ENCODE measurements around the gene ACTN2.

The ACTN2 gene

DNA sequence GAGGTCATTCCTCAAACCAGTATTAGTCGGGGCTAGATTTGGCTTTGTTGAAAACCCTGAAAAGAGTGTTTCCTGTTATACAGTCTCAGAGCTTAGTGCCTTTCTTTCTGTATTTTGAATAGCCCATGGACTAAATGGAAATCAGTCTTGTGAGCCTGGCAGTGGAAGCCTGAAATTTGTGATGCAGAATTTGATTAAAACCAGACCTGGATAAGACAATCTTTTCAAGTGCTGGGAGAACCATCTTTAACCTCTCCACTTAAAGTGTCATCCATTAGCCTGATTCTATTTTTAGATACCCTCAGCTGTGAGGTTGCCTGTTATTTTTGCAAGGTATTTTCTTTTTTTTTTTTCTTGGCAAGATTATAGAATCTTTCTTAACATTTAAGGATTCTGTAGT, 19.5 kb downstream of the ACTN2 start:
- H3K79me2 ChIP-seq (ENCODE audit: insufficient read depth, low read length): no peaks in the 10 kb centered on the region
- TF ChIP-seq, protein P1, sequence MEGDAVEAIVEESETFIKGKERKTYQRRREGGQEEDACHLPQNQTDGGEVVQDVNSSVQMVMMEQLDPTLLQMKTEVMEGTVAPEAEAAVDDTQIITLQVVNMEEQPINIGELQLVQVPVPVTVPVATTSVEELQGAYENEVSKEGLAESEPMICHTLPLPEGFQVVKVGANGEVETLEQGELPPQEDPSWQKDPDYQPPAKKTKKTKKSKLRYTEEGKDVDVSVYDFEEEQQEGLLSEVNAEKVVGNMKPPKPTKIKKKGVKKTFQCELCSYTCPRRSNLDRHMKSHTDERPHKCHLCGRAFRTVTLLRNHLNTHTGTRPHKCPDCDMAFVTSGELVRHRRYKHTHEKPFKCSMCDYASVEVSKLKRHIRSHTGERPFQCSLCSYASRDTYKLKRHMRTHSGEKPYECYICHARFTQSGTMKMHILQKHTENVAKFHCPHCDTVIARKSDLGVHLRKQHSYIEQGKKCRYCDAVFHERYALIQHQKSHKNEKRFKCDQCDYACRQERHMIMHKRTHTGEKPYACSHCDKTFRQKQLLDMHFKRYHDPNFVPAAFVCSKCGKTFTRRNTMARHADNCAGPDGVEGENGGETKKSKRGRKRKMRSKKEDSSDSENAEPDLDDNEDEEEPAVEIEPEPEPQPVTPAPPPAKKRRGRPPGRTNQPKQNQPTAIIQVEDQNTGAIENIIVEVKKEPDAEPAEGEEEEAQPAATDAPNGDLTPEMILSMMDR (IDR thresholded peaks at IDR 0.05; ENCODE audit: insufficient read depth, low read length, poor library complexity, severe bottlenecking): no peak
- TF ChIP-seq EZH2phosphoT487 (conservative IDR thresholded peaks at IDR 0.05; ENCODE audit: low read length): no peak
- no peaks in the 10 kb centered on the region for H3K9me2 ChIP-seq (replicated peaks; ENCODE audit: insufficient read depth, low read length)
- no peaks in the 10 kb centered on the region for H3K9me3 ChIP-seq (ENCODE audit: insufficient read depth, low read length)
- H3F3A ChIP-seq (ENCODE audit: insufficient read depth): no peaks in the 10 kb centered on the region
- no peak overlapping the region for H3K4me3 ChIP-seq (ENCODE audit: insufficient read depth, low read length, poor library complexity, severe bottlenecking)
- no peak overlapping the region for H3K27ac ChIP-seq (ENCODE audit: low read depth, low read length)
- H3K9ac ChIP-seq (ENCODE audit: low read length): no peak overlapping the region
- no peaks in the 10 kb centered on the region for H3K36me3 ChIP-seq (ENCODE audit: low read length)
- H3K4me2 ChIP-seq (ENCODE audit: low read depth, low read length, poor library complexity, severe bottlenecking): no peak overlapping the region
- H2AFZ ChIP-seq (ENCODE audit: low read depth, low read length, severe bottlenecking): no peak overlapping the region
- H4K20me1 ChIP-seq (ENCODE audit: low read depth, low read length): no peaks in the 10 kb centered on the region
- H3K27me3 ChIP-seq (ENCODE audit: low read length): no peaks in the 10 kb centered on the region

DNA sequence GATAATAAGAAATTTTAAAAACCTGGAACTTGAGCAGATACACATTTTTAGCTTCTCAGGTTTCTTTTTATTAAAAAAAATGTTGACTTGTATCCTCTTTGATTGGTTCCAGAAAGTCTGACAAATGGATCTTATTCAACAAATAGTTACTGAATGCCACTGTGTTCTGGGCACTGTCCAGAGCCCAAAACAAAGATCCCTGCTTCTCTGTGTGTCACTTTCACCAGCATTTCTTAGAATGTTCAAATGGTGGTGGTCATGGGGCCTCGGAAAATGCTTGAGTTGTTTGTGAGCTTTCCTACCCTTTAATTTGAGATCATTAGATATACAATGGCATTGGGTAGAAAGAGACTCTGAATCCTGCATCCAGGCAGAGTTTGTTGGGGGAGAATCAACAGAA, 19.9 kb downstream of the ACTN2 start:
- no peaks in the 10 kb centered on the region for H3K9me2 ChIP-seq (replicated peaks; ENCODE audit: insufficient read depth, low read length)
- no peak for TF ChIP-seq EZH2phosphoT487 (conservative IDR thresholded peaks at IDR 0.05; ENCODE audit: low read length)
- TF ChIP-seq, protein P1 (IDR thresholded peaks at IDR 0.05; ENCODE audit: insufficient read depth, low read length, poor library complexity, severe bottlenecking): no peak
- no peak overlapping the region for H3K9ac ChIP-seq (ENCODE audit: low read length)
- H3K4me2 ChIP-seq (ENCODE audit: low read depth, low read length, poor library complexity, severe bottlenecking): no peak overlapping the region
- H3K79me2 ChIP-seq (ENCODE audit: insufficient read depth, low read length): no peaks in the 10 kb centered on the region
- no peaks in the 10 kb centered on the region for H3K27me3 ChIP-seq (ENCODE audit: low read length)
- no peaks in the 10 kb centered on the region for H4K20me1 ChIP-seq (ENCODE audit: low read depth, low read length)
- H3K9me3 ChIP-seq (ENCODE audit: insufficient read depth, low read length): no peaks in the 10 kb centered on the region
- H3K4me3 ChIP-seq (ENCODE audit: insufficient read depth, low read length, poor library complexity, severe bottlenecking): no peak overlapping the region
- no peaks in the 10 kb centered on the region for H3K36me3 ChIP-seq (ENCODE audit: low read length)
- no peaks in the 10 kb centered on the region for H3F3A ChIP-seq (ENCODE audit: insufficient read depth)
- no peak overlapping the region for H2AFZ ChIP-seq (ENCODE audit: low read depth, low read length, severe bottlenecking)
- H3K27ac ChIP-seq (ENCODE audit: low read depth, low read length): no peak overlapping the region

DNA sequence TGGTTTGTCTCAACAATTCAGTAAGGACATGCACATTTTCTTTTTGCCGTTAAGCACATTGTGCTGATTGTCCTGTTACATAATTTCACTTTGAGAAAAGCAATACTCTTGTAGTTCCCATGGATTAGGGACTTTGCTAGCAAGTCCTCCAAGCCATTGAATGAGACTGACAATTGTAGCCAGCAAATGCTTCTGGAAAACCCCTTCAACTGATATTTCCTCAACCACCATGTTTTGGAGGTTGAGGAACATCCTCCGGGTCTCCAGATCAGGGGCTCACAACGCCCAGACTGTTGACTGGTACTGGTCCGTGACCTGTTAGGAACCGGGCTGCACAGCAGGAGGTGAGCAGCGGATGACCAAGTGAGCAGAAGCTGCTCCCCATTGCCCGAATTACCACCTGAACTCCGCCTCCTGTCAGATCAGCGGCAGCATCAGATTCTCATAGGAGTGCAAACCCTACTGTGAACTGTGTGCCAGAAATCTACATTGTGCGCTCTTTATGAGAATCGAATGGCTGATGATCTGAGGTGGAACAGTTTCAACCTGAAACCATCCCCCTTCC, 24.1 kb downstream of the ACTN2 start:
- no peaks in the 10 kb centered on the region for H3K9me2 ChIP-seq (replicated peaks; ENCODE audit: insufficient read depth, low read length)
- no peak overlapping the region for H3K4me2 ChIP-seq (ENCODE audit: low read depth, low read length, poor library complexity, severe bottlenecking)
- H3K36me3 ChIP-seq (ENCODE audit: low read length): no peaks in the 10 kb centered on the region
- H3K27ac ChIP-seq (ENCODE audit: low read depth, low read length): no peak overlapping the region
- H2AFZ ChIP-seq (ENCODE audit: low read depth, low read length, severe bottlenecking): no peak overlapping the region
- H3K4me3 ChIP-seq (ENCODE audit: insufficient read depth, low read length, poor library complexity, severe bottlenecking): no peak overlapping the region
- H3K9ac ChIP-seq (ENCODE audit: low read length): no peak overlapping the region
- no peaks in the 10 kb centered on the region for H3K79me2 ChIP-seq (ENCODE audit: insufficient read depth, low read length)
- H4K20me1 ChIP-seq (ENCODE audit: low read depth, low read length): no peaks in the 10 kb centered on the region
- H3K9me3 ChIP-seq (ENCODE audit: insufficient read depth, low read length): no peaks in the 10 kb centered on the region
- H3K27me3 ChIP-seq (ENCODE audit: low read length): no peaks in the 10 kb centered on the region
- no peak for TF ChIP-seq EZH2phosphoT487 (conservative IDR thresholded peaks at IDR 0.05; ENCODE audit: low read length)
- TF ChIP-seq, protein P1 (IDR thresholded peaks at IDR 0.05; ENCODE audit: insufficient read depth, low read length, poor library complexity, severe bottlenecking): no peak
- no peaks in the 10 kb centered on the region for H3F3A ChIP-seq (ENCODE audit: insufficient read depth)
